ENCODE measurements around the gene PIP4K2B. TPM values are rescaled to one million over a fixed set of nuclear protein-coding genes. Genes with fewer than 3 reads are reported as not detected.

The PIP4K2B gene
- total RNA-seq, 1 donor from 2014 or later, result 41.9 TPM

GRCh38 chr17:38748892-38749222 is 50.5 kb downstream of the PIP4K2B start:
- ATAC-seq (ENCODE audit: poor library complexity) (no peak), DNase-seq (no peak)
- intact Hi-C loops (cut with DNase I), result no loop called here

DNA sequence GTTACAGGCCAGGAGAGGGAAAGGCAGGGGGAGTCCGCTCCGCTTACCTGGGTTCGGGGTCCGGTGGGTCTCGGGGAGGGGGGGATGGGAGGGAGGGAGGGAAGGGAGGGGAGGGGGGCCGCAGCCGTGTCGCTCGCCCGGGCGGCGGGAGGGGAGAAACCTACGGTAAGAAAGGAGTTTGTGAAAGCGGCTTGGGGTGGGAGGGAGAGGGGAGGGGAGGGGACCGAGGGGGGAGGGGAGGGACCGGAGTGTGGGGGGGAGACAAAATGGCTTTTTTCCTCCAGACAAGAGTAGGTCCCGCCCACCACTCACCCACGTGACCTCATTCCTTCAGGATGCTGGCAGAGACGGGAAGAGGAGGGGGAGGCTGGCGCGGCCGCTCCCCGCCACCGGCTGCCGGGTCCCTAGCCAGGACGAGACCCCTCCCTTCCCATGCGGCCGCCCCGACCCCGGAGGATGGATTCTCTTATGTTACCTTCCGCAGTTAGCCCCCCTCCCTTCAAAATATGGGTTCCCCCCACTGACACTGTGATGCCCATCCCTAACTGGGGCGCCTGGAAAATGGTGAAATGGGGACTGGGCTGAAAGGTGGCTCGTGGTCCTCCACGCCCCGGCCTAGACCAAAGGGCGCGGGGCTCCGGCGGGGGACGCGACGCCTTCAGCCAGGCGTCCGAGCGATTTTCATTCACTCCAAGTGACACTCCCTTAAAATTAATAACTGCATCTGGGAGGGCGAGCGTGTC is 51.0 kb downstream of the PIP4K2B start, which contains the start of gene PCGF2:
TSS of gene PCGF2 (minus strand) at position 188 of the 743 bp plus-strand sequence. CDS start 7,934 bp downstream, outside the sequence.
- intact Hi-C loops (cut with DNase I), result no loop called here
- ATAC-seq (ENCODE audit: poor library complexity) (peak; percentile 34), DNase-seq (peak; percentile 96)

DNA sequence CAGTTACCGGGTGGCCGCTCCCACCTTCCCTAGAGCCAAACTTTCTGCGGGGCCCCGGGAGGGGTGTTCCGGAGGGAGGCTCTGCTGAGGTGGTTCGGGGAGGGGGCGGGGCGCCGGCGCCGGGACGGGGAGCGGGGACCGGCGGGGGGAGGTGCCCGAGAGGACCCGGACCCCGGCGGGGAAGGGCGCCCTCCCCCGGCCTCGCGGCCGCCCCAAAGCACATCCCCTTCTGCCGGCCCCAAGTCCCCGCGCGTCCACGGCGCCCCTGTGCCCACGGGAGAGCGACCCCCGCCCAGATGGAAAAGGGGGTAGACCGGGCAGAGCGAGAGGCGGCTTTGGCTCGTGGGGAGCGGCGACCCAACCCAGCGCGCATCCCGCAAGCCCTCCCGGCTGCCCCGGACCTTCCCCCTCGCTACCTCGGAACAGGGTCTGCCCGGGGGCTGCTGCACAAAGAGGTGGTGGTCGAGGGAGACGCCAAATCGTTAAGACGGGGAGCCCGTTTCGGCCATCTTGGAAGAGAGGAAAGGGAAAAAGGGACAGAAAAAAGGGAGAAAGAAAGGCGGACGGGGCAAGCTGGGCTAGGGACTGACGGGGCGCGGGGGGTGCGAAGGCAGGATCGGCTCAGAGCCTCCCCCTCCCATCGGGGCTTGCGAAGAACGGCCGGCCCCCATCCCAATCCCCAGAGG is 51.8 kb downstream of the PIP4K2B start:
- intact Hi-C loops (cut with DNase I), result no loop called here
- ATAC-seq (ENCODE audit: poor library complexity) (no peak), DNase-seq (peak; percentile 72)

- ATAC-seq (ENCODE audit: poor library complexity), result no peak
- DNase-seq, result peak; percentile 49
- intact Hi-C loops (cut with DNase I), result no loop called here
Observed at GRCh38 chr17:38746849-38747462, 52.4 kb downstream of the PIP4K2B start.

DNA sequence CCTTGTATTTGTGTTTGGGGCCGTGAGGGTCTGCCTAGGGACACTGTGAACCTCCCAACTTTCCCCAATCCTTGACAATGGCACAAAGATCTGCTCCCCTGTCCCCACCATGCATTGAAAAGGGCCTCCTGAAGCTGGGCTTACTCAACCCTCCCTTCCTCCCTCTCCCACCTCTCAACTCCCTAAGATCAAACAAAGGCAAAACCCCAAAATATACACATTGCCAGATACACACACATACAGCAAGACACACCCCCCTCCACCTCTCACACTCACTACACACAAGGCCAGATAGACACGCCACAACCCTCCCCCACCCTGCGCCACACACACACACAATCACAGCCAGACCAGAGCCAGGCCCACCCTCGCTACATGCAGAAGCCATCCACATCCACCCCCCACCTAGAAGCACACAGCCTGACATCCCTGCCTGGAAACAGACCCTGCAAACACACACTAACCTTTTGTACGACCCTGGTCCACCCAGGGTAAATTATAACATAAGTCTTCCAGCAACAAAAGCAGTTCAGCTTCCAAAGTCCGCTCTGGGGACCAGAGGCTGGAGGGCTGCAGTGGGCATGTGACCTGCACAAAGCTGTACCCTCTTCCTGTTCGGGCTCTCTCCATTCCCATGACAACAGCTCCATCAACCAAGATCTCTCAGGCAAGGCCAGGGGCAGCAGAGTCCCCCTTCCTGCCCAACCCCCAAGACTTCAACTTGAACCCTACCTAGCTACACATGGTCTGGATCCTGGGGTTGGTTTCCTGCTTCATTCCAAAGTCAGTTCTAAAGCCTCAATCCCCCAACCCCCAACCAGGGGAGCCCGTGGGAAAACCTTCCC is 53.1 kb downstream of the PIP4K2B start:
- ATAC-seq (ENCODE audit: poor library complexity), result no peak
- no peak for DNase-seq
- intact Hi-C loops (cut with DNase I), result no loop called here

DNA sequence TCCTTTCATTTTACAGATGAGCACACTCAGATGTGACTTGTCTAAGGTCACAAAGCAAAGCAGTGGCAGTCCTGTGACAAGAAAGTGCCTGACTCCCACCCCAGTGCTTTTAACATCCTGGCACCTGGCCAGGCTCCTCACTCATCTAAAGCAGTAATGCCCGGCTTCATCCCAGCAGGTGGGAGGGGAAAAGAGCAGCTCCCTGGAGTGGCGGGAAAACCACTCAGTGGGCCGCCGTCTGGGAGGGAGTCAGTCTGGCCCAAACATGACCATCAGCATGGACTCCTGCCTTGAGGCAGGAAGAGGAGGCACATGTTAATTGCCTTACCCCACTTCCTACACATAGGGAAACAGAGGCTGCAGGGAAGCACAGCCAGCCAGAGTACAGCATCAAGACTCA is 53.8 kb downstream of the PIP4K2B start:
- intact Hi-C loops (cut with DNase I), result no loop called here
- DNase-seq (no peak), ATAC-seq (ENCODE audit: poor library complexity) (no peak)

DNA sequence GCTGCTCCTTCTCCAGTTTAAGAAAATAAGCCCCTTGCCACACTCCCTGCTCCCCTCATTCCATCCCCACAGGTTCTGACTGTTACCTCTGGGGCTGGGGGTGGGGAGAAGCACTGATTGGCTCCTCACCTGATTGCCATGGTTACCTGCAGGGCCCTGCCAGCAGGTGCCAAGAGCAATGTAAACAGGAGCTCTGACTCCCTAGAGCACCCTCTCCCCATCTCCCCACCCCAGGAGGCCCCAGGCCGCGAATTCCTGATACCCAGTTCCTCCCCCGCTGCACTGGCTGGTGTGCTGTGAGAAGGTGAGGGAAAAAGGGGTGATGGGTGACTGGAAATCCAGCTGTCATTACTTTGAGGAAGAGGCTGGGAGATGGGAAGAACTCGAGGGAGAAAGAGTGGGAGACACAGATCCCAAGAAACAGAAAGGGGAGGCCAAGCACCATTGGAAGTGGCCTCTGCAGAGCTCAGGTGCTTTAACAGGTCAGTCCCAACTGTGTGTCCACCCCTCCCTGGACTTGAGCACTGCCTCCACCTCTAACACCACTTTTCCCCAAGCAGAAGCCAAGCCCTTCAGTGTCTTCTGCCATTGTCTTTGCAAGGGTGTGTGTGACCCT is 55.7 kb downstream of the PIP4K2B start:
- ATAC-seq (ENCODE audit: poor library complexity) (no peak), DNase-seq (no peak)
- intact Hi-C loops (cut with DNase I), result no loop called here

DNA sequence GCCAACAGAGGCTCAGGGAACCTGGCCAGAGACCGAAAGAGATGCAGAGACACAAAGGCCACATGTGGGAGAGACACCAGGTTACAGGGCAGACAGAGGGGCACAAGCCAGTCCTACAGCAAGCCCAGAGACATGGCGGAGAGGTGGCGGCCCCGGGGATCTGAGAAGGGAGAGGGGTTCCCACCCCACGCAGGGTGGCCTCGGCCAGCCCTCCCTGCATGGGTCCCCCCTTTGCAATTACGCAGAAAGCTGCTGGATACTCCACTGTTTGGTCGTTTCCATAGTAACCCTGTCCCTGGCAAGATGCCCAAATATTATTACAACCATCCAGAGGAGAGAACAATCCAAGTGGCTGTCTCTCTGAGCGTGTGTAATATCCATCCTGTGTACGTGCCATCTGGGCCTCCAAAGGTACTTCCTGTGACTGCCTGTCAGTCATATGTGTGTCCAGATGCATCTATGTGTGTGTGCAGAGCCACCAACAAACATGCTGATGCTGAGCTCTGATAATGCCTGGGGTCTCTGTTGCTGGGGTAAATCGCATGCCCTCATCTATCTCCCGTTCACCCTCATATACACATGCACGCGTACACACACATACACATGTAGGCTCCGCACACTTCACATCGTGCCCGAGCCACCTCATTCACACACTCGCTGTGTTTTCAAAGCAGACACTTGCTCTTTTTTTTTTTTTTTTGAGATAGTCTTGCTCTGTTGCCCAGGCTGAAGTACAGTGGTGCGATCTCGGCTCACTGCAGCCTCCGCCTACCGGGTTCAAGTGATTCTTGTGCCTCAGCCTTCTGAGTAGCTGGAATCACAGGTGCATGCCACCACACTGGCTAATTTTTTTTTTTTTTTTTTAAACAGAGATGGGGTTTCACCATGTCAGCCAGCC is 56.7 kb downstream of the PIP4K2B start:
- DNase-seq (peak; percentile 50), ATAC-seq (ENCODE audit: poor library complexity) (peak; percentile 68)
- intact Hi-C loops (cut with DNase I), result no loop called here

DNA sequence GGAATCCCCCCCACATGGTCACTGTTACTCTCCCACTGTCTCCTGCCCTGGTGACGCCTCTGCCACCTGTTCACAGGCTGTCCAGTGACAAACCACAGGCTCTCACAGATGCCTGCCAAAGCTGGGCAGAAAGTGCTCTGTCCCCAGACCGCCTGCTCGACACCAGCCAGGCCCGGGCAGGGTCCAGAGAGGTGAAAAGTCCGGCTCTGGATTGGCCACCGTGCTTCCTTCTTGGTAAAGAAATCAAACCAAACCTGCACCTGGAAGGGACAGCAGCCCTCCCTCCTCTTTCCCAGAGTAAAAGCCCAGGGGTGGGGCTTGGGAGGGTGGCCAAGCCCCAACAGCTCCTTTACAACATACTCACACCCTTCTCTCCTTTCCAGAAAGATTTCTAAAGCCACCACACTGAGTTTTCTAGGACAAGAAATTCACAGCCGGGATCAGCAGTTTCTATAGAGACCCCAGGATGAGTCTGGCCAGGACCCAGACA is 57.4 kb downstream of the PIP4K2B start:
- ATAC-seq (ENCODE audit: poor library complexity), result peak; percentile 75
- intact Hi-C loops (cut with DNase I), result no loop called here
- DNase-seq, result peak; percentile 61

GRCh38 chr17:38741461-38741860 is 57.9 kb downstream of the PIP4K2B start:
- DNase-seq (no peak), ATAC-seq (ENCODE audit: poor library complexity) (peak; percentile 8)
- intact Hi-C loops (cut with DNase I), result no loop called here

GRCh38 chr17:38740806-38741205 is 58.5 kb downstream of the PIP4K2B start:
- DNase-seq, result no peak

DNA sequence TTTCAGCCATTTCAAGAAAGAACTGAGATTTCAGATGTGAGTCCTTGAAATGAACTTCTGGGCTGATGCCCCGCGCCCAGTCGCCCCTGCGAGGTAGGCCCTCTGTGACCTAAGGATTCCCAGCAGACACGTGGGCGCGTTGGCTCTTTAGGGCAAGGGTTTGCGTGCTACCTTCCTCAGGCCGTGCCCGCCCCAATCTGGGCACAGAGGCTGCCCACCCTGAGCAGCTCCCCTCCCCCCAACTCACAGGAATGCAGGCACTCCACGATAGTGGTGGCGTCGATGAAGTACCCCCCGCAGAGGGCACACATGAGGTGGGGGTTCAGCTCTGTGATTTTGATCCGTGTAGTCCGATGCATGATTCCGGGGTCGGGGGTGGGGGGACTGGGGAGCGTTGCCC is 59.3 kb downstream of the PIP4K2B start:
- ATAC-seq (ENCODE audit: poor library complexity) (no peak), DNase-seq (no peak)
- intact Hi-C loops (cut with DNase I), result no loop called here

More at GRCh38 chr17:38740806-38741205, 58.5 kb downstream of the PIP4K2B start:
- intact Hi-C loops (cut with DNase I), result no loop called here
- no peak for ATAC-seq (ENCODE audit: poor library complexity)

GRCh38 chr17:38739305-38739704 is 60.1 kb downstream of the PIP4K2B start:
- DNase-seq, result no peak
- no peak for ATAC-seq (ENCODE audit: poor library complexity)
- intact Hi-C loops (cut with DNase I), result loop anchor here (5.0 kb wide), 1 partner anchor 37 kb away; no protein-coding TSS in a partner anchor

DNA sequence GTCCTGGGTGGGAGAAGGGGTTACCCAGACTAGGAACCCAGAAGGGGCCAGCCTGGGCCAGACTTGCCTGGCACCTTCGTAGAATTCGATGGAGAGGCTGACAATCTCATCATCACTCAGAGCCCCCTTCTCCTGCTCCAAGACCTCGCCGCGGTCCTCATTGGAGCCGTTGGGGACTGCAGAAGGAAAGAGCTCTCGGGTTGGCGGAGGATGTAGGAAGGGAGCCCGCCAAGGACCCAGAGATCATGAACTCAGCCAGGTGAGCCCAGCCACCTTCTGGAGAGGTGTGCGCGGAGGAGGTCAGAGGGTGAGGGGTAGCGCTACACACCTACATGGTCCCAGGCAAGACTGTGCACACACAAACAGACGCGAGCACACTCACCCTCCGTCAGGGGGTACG is 60.7 kb downstream of the PIP4K2B start:
- intact Hi-C loops (cut with DNase I), result loop anchor here (5.0 kb wide), 1 partner anchor 36 kb away; no protein-coding TSS in a partner anchor
- ATAC-seq (ENCODE audit: poor library complexity) (no peak), DNase-seq (no peak)

GRCh38 chr17:38738007-38738662 is 61.2 kb downstream of the PIP4K2B start:
- DNase-seq (no peak), ATAC-seq (ENCODE audit: poor library complexity) (no peak)
- intact Hi-C loops (cut with DNase I), result loop anchor here (5.0 kb wide), 1 partner anchor 36 kb away; no protein-coding TSS in a partner anchor

DNA sequence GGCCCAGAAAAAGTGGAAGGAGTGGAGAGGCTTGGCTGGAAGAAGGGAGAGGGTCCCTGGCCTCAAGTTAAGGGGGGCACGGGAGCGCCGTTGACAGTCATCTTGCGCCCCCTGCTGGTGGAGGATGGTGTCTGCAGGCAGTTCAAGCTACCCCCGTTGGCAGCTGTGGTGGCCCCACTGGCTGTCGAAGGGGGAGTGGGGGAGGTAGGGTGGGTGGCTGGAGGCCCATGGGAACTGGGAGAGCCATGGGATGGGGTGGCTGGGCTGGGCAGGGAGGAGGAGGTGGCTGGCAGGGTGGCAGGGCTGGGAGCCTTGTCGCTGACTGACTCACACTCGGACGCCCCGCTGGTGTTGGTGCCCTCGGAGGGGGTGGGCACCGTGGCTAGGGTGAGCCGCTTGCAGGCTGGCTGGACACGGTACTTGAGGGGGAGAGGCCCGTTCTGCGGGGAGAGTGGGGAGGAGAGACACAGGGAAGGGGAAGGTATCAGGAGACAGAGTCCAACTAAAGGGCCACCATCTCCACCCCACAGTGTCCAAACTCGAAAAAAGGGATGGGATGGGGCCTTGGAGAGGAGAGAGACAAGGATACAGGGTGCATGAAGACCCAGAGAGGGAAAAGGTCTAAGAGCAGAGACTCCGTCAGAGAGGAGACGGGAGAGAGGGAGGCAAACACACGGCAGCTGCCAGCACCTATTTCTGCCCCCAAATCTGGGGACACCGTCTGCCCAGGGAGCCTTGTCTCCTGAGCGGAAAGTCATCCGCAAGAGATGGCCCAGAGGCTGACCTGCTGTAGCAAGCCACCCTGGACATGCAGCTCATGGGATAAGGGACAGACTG is 64.0 kb downstream of the PIP4K2B start:
- DNase-seq (peak; percentile 79), ATAC-seq (ENCODE audit: poor library complexity) (peak; percentile 32)
- intact Hi-C loops (cut with DNase I), result loop anchor here (5.0 kb wide), 1 partner anchor 33 kb away; no protein-coding TSS in a partner anchor

Data from Right ventricle myocardium superior (tissue), 1 donor.